GM19324 (cell line): ENCODE data around the gene NEDD4.
"Not testable (repeated sequence)": the region's sequence is repeated elsewhere in the genome, so short reads cannot be mapped to it uniquely, and the experiment has no call there.

Source experiments
- ATAC-seq: cut with Tn5 transposase; IDR thresholded peaks from one replicate; pipeline ENCODE4 v1.9.1; 2021; ENCODE audit warnings: mild to moderate bottlenecking, moderate library complexity; ENCODE audit not compliant: unreplicated experiment, low FRiP score

The NEDD4 gene

DNA sequence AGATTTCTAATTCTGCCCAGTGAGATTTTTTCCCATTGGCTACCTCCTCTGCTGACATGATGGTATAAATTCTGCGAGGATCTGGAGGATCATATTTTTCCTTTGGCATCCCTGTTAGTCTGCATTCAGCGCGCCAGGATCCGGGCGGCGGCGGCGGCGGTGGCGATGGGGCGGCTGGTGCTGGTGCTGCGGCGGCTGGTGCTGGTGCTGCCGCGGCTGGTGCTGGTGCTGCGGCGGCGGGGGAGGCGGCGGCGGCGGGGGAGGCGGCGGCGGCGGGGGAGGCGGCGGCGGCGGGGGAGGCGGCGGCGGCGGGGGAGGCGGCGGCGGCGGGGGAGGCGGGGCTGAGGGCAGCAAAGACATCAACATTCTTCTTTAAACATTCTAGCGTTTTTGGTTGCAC lies 13.6 kb upstream of the NEDD4 start:
- ATAC-seq = not testable (repeated sequence)

GRCh38 chr15:56006371-56006770 lies 13.0 kb upstream of the NEDD4 start:
- not testable (repeated sequence) for ATAC-seq

- ATAC-seq = not testable (repeated sequence)
These were observed 10.9 kb upstream of the NEDD4 start for GRCh38 chr15:56004281-56004680.

- ATAC-seq = not testable (repeated sequence)
These were observed 10.4 kb upstream of the NEDD4 start for GRCh38 chr15:56003777-56004176.

- ATAC-seq = not testable (repeated sequence)
These were observed 9.9 kb upstream of the NEDD4 start for GRCh38 chr15:56003277-56003676.

- no peak for ATAC-seq
These were observed 8.2 kb upstream of the NEDD4 start for GRCh38 chr15:56001471-56002078.

DNA sequence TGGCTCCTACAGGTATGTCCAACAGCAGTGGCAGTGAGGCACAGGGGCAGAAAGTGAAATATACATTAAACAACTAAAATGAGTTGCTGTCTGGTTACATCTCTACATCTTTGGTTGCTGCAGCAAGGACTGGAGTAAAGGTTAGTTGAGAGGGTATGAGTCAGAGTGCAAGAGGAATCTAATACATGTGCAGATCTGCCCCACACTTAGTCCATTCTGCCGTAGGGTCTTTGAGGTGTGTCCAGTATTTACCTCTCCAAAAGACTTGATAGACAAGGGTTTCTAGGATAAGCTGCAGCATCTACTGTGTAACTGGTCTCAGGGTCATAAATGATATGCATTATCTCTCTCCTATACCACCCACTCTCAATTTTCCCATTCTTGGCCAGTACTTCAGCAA lies 6.2 kb upstream of the NEDD4 start:
- no peak for ATAC-seq

- ATAC-seq = no peak
These were observed 5.1 kb upstream of the NEDD4 start for GRCh38 chr15:55998478-55998877.

GRCh38 chr15:55993804-55994560 lies 570 bp upstream of the NEDD4 start:
- ATAC-seq = no peak

GRCh38 chr15:55992769-55993110 lies 672 bp downstream of the NEDD4 start:
- no peak for ATAC-seq

- ATAC-seq = no peak
These were observed 1.3 kb downstream of the NEDD4 start for GRCh38 chr15:55991802-55992768.

DNA sequence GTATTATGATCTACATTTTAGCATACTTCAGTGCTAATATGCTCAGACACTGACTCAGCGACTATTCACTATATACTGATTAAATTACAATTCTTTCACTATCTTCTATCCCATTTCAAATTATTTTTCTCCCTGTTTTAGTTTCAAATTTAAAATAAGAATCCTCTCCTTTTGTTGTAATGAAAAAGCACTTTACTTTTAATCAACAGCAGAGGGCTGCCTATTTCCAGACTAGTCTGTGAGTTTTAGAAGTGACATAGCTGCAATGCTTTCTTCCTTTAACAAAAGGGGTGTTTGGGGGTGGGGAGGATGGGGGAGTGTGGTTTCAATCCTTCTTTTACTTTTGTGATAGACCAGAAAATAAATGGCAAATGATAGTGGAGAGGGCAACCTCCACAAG lies 2.4 kb downstream of the NEDD4 start:
- no peak for ATAC-seq

DNA sequence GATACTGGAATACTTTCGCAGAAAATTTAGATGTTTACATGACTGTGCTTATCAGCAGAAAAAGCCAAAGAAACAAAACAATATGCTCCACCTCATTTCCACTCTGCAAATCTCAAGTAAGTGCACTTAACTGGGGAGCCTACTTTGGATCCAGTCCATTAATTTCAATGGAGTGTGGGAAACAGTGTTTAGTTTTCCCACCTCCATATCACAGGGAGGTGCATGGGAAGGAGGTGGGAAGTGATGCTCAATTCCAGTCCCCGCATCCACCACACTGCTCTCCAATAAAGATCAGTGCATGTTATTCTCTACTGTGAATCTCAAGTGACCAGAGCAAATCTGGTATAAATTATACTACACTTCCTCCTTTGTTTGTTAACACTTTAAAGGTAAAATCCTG lies 2.9 kb downstream of the NEDD4 start:
- ATAC-seq = no peak

DNA sequence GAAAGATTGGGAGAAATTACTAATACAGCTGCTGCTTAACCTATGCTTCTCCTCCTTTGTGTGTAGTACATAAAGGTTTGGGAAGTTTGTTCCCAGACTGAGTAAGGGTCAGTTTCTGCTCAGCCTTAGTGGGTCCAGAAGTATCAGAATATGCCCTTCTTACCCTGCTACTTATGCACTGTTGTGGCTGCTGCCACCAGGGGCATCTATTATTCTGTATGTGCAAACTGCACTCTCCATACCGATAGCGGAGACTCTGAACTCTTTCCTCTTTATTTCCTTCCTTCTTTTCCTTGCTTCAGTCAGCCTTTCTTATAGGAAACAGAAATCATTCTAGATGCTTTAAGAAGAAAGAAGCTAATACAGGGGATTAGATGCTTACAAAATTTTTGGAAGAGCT lies 4.0 kb downstream of the NEDD4 start:
- no peak for ATAC-seq

GRCh38 chr15:55981582-55982249 lies 11.7 kb downstream of the NEDD4 start:
- no peak for ATAC-seq

DNA sequence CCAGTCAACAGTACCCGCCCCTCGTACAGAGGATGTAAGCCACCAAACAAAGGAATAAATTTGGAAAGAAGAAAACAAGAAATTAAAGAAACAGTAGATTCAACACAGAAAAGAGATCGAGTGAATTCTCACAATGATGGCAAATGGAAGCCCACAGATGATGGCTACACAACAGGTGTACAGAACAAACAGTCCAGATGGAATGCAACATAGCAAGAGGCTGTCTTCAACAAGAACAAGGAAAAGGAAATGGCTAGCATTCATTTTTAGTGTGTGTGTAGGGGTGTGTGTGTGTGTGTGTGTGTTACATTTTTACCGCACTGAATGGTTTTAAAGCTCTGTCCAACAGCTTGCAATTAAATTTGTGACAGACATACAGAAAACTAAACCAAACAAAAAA lies 12.9 kb downstream of the NEDD4 start:
- ATAC-seq = no peak

GRCh38 chr15:55977231-55977630 lies 16.2 kb downstream of the NEDD4 start:
- ATAC-seq = no peak

- ATAC-seq = no peak
These were observed 23.1 kb downstream of the NEDD4 start for GRCh38 chr15:55970286-55970685.

- no peak for ATAC-seq
These were observed 23.8 kb downstream of the NEDD4 start for GRCh38 chr15:55969582-55969981.

DNA sequence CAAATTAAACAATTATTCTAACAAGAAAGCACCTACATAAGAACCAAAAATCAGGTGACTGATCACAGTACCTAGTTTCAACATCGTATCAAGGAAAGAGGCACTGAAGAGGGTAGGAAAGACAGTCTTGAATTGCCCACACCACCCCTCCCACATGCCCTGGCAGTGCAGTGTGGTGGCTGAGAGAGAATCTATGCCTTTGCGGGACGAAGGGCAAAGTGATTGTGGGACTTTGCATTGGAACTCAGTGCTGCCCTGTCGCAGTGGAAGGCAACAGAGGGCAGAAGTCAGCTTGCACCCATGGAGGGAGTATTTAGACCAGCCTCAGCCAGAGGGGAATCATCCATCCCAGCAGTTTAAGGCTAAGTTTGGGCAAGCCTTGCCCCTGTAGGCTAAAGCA lies 24.5 kb downstream of the NEDD4 start:
- no peak for ATAC-seq

GRCh38 chr15:55965091-55965490 lies 28.3 kb downstream of the NEDD4 start:
- ATAC-seq = no peak
